K562 (cell line): Measurements from ENCODE around the gene ADM5. TPM values are rescaled to one million over a fixed set of nuclear protein-coding genes. Genes with fewer than 3 reads are reported as not detected.

Experiments
- BRCA1 ChIP-seq, 2 experiments: fragments of 450-650 bp in 1 of 2; sonication (generic) in 1 of 2; formaldehyde crosslinking in 1 of 2; IDR thresholded peaks; 2 replicates each; pipeline versions ENCODE4 v1.5.0 to v1.6.1; 2017 to 2020; ENCODE audit warnings: mild to moderate bottlenecking in 1 of 2, missing genetic modification reagents in 1 of 2
- BRD9 ChIP-seq: fragments of 450-650 bp; IDR thresholded peaks from 2 replicates; pipeline ENCODE4 v1.6.1; 2018; ENCODE audit warnings: low read depth; ENCODE audit not compliant: partially characterized antibody
- C11orf30 ChIP-seq: fragments of 450-650 bp; IDR thresholded peaks from 2 replicates; pipeline ENCODE4 v1.6.1; 2016; ENCODE audit warnings: low read depth, mild to moderate bottlenecking
- CREB3L1 ChIP-seq: fragments of 450-650 bp; IDR thresholded peaks from 2 replicates; pipeline ENCODE4 v1.6.1; 2014; ENCODE audit warnings: low read depth, mild to moderate bottlenecking, moderate library complexity, borderline replicate concordance
- FOXJ2 ChIP-seq: fragments of 200-800 bp; sonication (Bioruptor generic); IDR thresholded peaks from 2 replicates; pipeline ENCODE4 v1.6.1; 2016; ENCODE audit warnings: missing genetic modification characterization, missing compliant biosample characterization
- HOXB6 ChIP-seq: fragments of 250-450 bp; sonication (Bioruptor Pico); IDR thresholded peaks from 2 replicates; pipeline ENCODE4 v1.5.1; 2022; ENCODE audit warnings: mild to moderate bottlenecking, borderline replicate concordance
- KAT2B ChIP-seq: IDR thresholded peaks from one replicate; pipeline ENCODE4 v1.6.1; 2012; ENCODE audit warnings: low read depth, mild to moderate bottlenecking, control low read depth, inconsistent platforms, low read length, moderate library complexity
- KLF13 ChIP-seq: fragments of 450-650 bp; IDR thresholded peaks from 2 replicates; pipeline ENCODE4 v1.6.1; 2016; ENCODE audit warnings: missing genetic modification characterization, low read depth, mild to moderate bottlenecking, missing compliant biosample characterization, moderate library complexity, borderline replicate concordance
- MLLT1 ChIP-seq, 2 experiments: fragments of 450-650 bp; IDR thresholded peaks; 2 replicates each; pipeline ENCODE4 v1.6.1; 2016
- NCOA6 ChIP-seq: fragments of 450-650 bp; IDR thresholded peaks from 2 replicates; pipeline ENCODE4 v1.6.1; 2017; ENCODE audit warnings: mild to moderate bottlenecking
- NCOR1 ChIP-seq: fragments of 450-650 bp; IDR thresholded peaks from 2 replicates; pipeline ENCODE4 v1.6.1; 2016; ENCODE audit warnings: mild to moderate bottlenecking, moderate library complexity
- NR3C1 ChIP-seq: sonication (generic); formaldehyde crosslinking; IDR thresholded peaks from 2 replicates; pipeline ENCODE4 v1.8.1; 2022; ENCODE audit warnings: missing genetic modification reagents
- PBX2 ChIP-seq, 2 experiments: IDR thresholded peaks in 1 of 2; conservative IDR thresholded peaks in 1 of 2; 2 replicates each; pipeline ENCODE4 v1.6.1; 2016; ENCODE audit warnings: low read depth in 2 of 2, mild to moderate bottlenecking in 1 of 2, missing compliant biosample characterization in 1 of 2, missing genetic modification characterization in 1 of 2, moderate library complexity in 1 of 2
- SP1 ChIP-seq: sonication (generic); formaldehyde crosslinking; IDR thresholded peaks from 2 replicates; pipeline ENCODE4 v1.8.1; 2022; ENCODE audit warnings: mild to moderate bottlenecking, missing genetic modification reagents
- USF1 ChIP-seq: sonication (generic); formaldehyde crosslinking; IDR thresholded peaks from 2 replicates; pipeline ENCODE4 v1.9.0; 2022; ENCODE audit warnings: mild to moderate bottlenecking, missing genetic modification reagents
- ZFP1 ChIP-seq: fragments of 450-650 bp; formaldehyde crosslinking; IDR thresholded peaks from 2 replicates; pipeline ENCODE4 v1.4.0; 2020; ENCODE audit warnings: mild to moderate bottlenecking, mixed read lengths
- ZNF124 ChIP-seq: sonication (generic); formaldehyde crosslinking; IDR thresholded peaks from 2 replicates; pipeline ENCODE4 v1.8.1; 2022; ENCODE audit warnings: missing genetic modification reagents
- ZNF589 ChIP-seq: fragments of 200-800 bp; sonication (Bioruptor generic); IDR thresholded peaks from 2 replicates; pipeline ENCODE4 v1.6.1; 2016; ENCODE audit warnings: low read depth, missing genetic modification characterization, missing compliant biosample characterization
- ZNF655 ChIP-seq: fragments of 250-450 bp; sonication (Bioruptor Pico); IDR thresholded peaks from 2 replicates; pipeline ENCODE4 v1.5.0; 2021
- polyA plus RNA-seq, 8 experiments: library from polyadenylated mRNA; depleted of rRNA in 4 of 8; stranded (reverse) in 5 of 8; unstranded in 3 of 8; fragments of >200 nt; fragmentation: Nextera tagmentation in 2 of 8; fragmentation: Illumina TruSeq in 1 of 8; extraction: Ambion mirVana in 2 of 8; extraction: Trizol in 1 of 8; gene quantifications; 2 replicates each; pipeline versions ENCODE4 v1.2.1 to v1.2.3, GENCODE V29; 2011 to 2014; ENCODE audit warnings: inconsistent platforms in 1 of 8, missing spikeins in 1 of 8
- total RNA-seq, 7 experiments: library from RNA; depleted of rRNA in 6 of 7; stranded (reverse); fragments of >200 nt in 6 of 7; fragmentation: Illumina TruSeq in 2 of 7; extraction: Trizol in 2 of 7; gene quantifications; 2 replicates each; pipeline versions ENCODE4 v1.2.1 to v1.2.3, GENCODE V29; 2011 to 2021; ENCODE audit warnings: low replicate concordance in 1 of 7

The ADM5 gene
- total and polyA plus RNA-seq, 9 of the 15 experiments (the other 6 are each of a cell fraction or from before 2014, with no cell fraction given) = 0.13 to 8.4 (median 2.0) TPM; not detected in 1

GRCh38 chr19:49665351-49666119 is 23.9 kb upstream of the ADM5 start, which contains the start of the genes BCL2L12 and IRF3 (continued):
- TF ChIP-seq CREB3L1 = peak; percentile 38; the same call in 1 of the 2 replicates
- TF ChIP-seq KLF13 (tag) = 0 out of 2 replicates have a peak, but pooled peaks have one; percentile 10
- TF ChIP-seq FOXJ2 (tag) = peak; percentile 66; the same call in 1 of the 2 replicates
- no peak for TF ChIP-seq ZNF655
- TF ChIP-seq BRD9 = no peak
- peak; percentile 46; the same call in 1 of the 2 replicates for TF ChIP-seq USF1 (CRISPR knock-in tag)
- no peak for TF ChIP-seq HOXB6
- no peak for TF ChIP-seq ZNF124 (CRISPR knock-in tag)
- peak; percentile 23; the same call in 1 of the 2 replicates for TF ChIP-seq C11orf30
- TF ChIP-seq MLLT1 (IDR thresholded peaks at IDR 0.05) = peak in 1 of 2 experiments; percentile 73; a peak in 3 of 4 replicates
- no peak for TF ChIP-seq ZFP1 (CRISPR knock-in tag)
- no peak for TF ChIP-seq BRCA1 (IDR thresholded peaks at IDR 0.05)
- no peak for TF ChIP-seq BRCA1 (CRISPR knock-in tag; IDR thresholded peaks at IDR 0.05)
- peak; percentile 43; the same call in 1 of the 2 replicates for TF ChIP-seq NCOA6
- TF ChIP-seq SP1 (CRISPR knock-in tag) = peak; percentile 81
- no peak; the same call in 1 of the 2 replicates for TF ChIP-seq NCOR1
- no peak for TF ChIP-seq NR3C1 (CRISPR knock-in tag)
- 0 out of 2 replicates have a peak, but pooled peaks have one; percentile 48 for TF ChIP-seq ZNF589 (CRISPR knock-in tag)
- TF ChIP-seq KAT2B = no peak
- no peak for TF ChIP-seq PBX2 (CRISPR knock-in tag; IDR thresholded peaks at IDR 0.05; ENCODE audit: low read depth)
- TF ChIP-seq PBX2 (tag; conservative IDR thresholded peaks at IDR 0.05; ENCODE audit: low read depth) = no peak
